Hippocampal formation (tissue), 2 donors: ENCODE data around the gene ARHGAP24.

Source experiments
- DNase-seq, 2 donors: peaks; one replicate each; lab custom pipeline; 2025; lab: John Stamatoyannopoulos, UW

Gene ARHGAP24

DNA sequence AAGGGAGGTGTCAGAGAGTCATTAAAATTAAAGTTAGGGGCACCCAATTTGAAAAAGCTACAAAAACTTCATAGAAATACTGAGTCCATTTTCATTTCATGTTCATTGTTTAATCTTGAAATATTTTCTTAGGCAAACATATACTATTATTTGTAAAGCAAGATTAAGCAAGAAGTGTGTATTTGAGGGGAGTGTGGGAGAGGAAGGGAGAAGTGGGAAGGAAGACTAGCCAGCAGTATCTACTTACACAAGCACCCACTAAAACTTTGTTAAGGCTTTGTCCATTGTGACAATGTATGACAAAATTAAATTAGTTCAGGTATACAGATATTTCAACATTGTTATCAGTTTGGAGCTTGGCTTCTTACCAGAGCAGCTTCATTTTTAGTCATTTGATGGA lies 222.9 kb downstream of the ARHGAP24 start:
- DNase-seq, result no peak

DNA sequence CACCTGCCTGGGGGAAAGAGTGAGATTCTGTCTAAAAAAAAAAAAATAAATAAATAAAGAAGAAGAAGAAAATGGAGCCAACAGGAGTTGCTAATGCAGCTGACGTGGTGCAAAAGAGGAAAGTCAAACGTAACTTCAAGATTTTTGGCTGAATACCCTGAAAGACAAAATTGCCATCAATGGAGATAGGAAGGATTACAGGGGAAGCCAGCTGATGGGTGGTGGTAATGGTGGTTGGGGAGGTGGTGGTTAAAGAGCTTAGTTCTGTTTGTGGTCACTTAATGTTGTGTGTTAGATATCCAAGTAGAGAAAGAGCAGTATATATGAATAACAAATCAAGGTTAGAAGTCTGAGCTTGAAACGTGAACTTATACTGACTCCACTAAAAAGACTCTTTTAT lies 225.4 kb downstream of the ARHGAP24 start:
- DNase-seq, result no peak

DNA sequence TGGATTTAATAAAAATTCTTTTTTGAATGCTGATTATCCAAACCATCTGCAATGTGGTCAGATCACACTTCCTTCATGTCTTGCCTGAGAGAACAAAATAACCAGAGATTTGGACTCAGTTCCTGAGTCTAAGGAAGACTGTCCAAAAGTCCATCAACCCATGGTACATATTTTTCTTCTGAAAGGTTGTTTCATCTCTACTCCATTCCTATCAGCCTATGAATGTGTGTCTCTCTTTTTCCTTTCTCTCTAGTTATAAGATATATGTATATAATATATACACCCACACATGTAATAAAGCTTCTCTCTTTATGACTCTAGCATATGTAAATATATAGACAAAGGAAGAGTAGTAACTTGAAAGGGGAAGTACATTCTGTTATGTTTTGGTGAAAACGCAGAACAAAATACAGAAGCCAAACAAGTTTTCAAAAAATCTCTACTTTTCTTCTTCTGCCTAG lies 226.9 kb downstream of the ARHGAP24 start:
- DNase-seq, result no peak

DNA sequence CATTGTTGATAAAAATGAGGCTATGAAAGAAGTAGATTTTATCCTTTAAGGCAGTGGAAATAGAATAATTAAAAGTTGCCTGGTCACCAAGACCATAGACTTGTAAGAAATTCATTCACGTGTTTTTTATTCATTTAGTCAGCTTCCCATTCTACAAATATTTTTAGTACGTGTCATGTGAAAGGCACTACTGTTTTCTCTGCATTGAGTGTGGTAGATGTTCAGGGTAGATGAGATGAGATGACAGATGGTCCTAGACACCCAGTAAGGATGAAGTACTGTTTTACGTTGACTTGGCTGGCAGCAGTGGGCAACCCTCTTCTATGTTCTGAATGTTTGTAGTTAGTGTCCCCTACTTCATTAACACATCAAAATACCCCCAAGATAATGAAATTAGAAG lies 228.1 kb downstream of the ARHGAP24 start:
- no peak for DNase-seq

DNA sequence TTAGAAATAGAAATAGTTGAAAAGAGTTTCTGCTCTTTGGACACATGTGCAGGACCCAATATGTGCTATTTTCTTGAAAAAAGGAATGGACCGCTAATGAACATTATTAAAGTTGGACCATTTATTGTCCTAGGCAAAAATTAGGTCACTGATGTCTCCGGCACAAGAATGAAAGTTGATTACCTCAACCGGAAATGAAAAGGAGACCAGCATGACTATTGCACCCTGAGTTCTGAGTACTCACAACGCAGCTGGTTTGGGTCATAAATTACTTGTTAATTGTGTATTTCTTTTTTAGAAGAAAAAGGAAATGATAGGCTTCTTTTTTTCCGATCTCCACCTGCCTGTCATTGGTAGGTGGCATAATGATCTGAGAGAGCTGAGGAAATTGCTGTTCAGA lies 232.7 kb downstream of the ARHGAP24 start:
- DNase-seq, result no peak

DNA sequence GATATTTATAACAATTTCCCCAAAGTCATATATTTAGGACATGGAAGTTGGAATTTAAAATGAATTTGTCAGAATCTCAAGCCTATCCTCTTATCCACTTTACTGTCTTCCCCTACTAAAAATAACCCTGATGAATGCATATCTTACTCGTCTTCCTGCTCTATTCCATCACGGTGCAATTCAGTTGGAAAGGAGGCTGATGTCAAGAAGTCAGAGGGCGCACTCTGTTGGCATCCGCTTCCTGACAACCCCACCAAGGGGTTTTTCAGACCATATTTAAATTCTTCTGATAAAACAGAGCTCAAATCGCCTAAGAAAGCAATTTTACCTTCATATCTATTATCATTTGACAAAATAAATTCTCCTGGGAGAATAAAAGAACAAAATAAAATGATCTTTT lies 233.5 kb downstream of the ARHGAP24 start:
- DNase-seq, result no peak

DNA sequence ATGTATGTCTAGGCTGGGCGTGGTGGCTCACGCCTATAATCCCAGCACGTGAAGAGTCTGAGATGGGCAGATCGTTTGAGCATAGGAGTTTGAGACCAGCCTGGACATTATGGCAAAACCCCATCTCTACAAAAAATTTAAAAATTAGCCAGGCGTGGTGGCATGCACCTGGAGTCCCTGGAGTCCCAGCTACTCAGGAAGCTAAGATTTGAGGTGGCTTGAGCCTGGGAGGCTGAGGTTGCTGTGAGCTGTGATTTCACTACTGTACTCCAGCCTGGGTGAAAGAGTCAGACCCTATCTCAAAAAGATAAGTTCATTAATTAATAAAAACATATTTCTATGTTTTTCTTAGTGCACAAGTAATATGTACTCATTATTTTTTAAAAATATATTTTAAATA lies 238.1 kb downstream of the ARHGAP24 start:
- no peak for DNase-seq

DNA sequence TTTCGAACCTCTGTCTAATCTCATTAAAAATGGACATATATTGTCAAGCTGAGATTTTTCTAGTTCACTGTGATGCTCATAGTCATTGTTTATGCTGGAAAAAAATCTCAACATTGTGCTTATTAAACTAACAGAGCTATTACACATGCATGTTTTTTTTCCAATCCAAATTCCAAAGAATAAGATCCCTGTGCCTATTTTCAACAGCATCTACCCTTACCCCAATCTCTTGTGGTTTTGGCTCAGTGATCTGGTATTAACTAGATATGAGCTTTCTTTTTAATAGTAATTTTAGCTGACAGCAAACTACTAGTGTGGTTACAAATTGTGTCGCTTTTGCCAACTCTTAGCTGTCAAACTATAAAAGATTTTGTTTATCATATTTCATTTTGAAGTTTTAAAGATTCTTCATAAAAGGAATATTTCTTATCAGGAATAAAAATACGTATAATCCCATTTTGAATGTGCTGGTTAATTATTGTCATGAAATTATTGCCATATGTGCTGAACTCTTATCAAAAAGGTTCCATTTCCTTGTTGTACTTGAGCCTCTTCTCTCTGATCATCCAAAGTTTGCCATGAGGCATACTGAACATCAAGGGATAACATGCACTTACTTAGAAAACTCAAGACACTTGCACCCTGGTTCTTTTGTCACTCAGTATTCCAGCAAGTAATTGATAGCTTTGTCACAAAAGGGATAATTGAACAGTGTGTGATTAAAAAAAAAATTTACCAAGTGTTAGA lies 241.2 kb downstream of the ARHGAP24 start:
- no peak for DNase-seq

DNA sequence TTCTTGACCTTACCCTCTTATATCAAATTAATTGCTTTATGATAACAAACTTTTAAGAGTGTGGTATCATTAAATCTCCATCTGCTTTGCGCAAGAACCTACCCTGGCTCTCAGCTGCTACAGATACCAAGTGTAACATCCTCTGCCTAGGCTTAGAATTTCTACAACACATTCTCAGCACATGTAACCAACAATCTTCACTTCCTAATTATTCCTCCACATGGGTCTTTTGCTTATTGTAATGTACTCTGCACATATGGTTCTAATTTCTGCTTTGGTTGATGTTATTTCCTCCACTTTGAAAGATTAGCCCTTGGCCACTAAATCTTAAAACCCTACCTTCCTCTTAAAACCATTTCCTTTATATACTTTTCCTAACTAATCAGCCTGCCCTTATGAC lies 242.4 kb downstream of the ARHGAP24 start:
- DNase-seq, result no peak

DNA sequence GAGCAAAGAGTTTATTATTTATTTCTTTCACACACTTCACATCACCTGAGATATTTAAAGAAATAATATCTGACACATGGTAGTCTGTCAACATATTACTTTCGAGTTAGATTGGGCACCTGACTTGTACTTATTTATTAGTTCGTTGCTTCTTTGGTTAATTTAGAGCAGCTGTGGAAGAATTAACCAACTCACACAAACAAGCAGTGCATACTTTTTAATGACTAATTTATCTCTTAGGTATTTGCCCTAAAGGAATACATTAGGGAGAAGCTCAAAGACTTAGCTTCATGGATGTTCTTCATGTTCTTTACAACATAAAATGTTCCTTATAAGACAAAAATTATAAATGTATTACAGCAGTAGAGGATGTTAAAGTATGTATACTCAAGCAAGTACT lies 242.9 kb downstream of the ARHGAP24 start:
- no peak for DNase-seq

DNA sequence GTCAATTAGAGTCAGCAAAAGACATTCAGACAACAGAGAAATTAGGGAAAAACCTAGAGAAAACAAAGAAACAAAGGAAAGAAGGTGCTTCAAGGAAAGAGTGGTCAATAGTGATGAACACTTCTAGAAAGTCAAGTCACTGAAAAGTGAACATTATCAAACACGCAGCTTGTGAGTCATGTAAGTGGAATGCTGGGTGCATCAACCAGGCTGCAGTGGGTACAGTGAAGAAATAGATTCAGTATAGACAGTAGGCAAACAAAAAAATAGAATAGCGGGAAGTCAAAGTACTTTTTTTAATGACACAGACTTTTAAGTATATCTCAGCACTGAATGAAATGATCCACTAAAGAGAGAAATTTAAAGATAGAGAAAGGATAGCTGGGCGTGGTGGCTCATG lies 245.8 kb downstream of the ARHGAP24 start:
- no peak for DNase-seq

DNA sequence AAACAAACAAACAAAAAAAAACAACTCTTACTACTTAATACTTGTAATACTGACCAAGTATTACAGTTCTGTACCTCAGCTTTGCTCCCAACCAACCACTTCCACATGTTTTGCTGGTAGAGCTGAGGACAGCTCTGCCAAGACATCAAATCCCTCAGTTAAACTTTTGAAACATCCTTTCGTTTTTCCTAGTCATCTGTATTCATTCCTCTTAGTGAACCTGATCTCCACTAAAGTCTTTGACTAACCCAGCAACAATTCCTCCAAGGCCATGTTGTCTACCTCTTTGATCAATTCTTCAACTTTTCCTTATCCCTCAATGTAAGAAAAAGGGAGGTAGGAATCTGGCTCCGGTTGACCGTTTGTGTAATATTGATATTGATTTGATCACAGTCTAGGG lies 247.5 kb downstream of the ARHGAP24 start:
- no peak for DNase-seq

DNA sequence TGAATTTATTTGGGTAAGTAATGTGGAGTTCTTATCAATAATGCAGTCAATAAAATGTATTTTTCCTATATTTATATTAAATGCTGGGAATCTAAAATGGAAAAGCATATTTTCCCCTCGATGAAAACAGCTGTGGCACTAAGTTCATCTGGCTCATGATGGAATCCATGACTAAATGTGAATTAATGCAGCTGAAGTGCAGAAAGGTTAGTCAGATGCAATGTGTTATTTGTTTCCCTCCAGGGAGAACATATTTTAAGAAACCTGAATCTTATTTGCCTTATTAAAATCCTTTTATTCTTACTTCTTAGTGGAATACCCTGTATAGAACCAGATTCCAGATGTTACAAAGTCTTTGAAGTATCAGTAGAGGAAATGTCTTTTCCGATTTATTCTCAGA lies 247.9 kb downstream of the ARHGAP24 start:
- no peak for DNase-seq

DNA sequence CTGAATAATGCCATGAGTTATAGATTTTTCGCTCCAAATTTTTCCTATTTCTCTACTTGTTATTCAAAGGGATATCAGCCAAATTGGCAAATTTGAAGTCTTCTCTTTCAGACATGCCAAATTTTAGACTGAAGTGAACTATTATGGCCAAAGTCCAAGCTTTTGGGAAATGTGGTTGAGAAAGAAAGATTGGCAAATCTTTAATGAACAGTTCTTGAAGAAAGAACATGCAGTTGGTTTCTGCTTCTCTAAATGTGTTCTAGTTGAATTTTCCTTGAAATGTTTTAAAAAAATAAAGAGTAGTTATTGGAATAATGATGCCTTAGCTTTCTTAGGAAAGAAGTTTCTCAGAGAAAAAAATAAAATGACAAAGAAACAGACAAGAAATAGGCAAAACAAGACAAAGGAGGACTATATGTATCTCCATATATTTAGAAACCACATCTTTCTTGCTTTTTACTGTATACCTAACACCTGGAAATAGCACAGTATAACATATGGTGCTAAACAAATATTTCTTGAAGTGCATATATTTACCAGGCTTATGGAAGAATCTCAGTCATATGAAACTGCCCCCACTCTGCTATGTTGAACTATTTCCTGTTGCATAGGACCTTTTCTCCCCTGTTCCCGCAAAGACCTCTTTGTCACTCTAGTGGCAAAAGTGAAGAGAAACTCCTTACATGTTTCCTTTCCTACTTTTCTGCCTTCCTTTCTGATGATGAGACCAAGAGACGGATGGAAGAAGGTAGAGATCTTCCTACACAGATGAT lies 250.0 kb downstream of the ARHGAP24 start:
- DNase-seq, result no peak

DNA sequence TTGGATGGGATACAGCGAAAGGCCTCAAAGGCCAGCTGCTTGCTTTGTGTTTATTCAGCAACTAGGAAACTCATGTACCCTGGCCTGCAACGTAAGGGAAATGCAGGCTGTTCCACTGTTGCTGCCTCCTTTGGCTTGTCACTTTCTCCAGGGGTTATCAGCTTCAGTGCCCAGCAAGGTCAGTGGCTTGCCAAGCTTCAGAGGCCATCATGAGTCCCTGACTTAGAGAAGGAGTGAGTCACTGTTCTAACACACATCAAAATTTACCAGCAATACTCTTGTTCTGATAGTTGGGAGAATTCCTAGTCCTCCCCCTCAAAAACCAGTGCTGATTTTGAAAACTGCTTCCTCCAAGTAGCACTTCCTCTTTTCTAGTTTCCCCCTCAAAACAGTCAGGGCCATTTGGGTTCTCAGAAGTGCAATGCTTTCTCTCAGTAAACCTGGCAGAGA lies 250.8 kb downstream of the ARHGAP24 start:
- peak in 1 of 2 donors; percentile 58 for DNase-seq

DNA sequence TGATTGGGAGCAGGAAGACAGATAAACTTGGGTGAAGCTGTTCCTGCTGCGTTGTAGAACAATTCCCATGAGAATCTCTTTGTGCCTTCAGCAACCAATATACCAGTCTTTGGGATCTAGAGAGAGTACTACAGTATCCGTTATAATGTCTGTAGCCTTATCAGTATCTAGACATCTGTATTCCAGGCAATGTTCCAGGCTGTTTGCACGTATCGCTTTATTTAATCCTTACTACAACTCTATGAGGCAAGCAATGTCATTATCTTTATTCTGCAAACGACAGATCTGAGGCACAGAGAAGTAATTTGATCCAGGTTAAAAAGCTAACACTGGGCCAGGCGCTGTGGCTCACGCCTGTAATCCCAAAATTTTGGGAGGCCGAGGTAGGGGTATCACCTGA lies 251.6 kb downstream of the ARHGAP24 start:
- DNase-seq, result no peak

DNA sequence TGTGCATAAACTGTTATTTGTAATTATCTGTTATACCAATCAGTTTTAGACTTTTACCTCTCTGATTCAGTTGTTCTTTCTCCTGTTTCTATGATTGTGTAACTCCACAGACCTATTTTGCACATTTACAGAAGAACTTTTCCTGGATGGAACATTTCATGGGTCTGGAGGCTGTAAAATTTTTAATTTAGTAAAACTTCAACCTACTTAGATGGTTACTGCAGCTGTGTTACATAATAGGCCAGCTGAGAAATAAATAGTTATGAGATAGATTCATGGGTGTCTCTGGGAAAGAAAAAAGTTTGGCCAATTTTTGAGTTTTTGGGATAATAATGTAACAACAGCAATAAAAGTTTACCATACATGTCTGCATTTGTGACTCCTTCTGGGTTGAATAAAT lies 253.5 kb downstream of the ARHGAP24 start:
- no peak for DNase-seq

DNA sequence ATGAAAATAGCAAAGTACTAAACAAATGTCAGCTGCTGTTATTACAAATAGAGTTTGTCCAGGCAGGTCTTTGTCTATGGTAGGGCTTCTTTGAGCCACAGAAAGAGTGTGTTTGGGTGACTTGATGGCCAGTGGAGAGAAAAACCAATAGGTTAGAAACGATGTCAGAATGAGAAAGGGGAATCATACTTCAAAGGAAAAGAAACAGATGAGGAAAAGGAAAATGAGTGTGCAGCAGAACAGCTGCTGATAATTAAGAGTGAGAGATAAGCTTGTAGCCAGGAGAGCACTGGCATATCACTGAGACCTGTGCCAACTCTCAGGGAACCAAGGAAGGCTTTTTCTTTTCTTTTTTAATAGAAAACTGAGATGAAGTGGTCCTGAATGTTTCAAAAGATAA lies 257.2 kb downstream of the ARHGAP24 start:
- no peak for DNase-seq

DNA sequence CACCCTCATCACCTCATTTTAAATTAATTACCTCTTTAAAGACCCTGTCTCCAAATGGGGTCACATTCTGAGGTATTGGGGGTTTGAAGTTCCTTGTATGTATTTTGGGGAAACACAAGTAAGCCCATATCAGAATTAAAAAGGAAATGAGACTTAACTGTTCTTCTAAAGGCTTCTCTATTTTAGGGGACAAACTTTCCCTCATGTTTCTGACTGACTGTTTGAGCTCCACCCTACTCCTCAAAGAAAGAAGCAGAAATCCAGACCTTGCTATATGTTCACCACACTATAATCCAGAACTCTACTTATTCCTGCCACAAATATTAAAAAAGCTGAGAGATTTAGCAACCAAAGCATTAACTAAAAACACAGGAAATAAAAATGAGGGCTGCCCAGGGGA lies 258.8 kb downstream of the ARHGAP24 start:
- DNase-seq, result no peak

DNA sequence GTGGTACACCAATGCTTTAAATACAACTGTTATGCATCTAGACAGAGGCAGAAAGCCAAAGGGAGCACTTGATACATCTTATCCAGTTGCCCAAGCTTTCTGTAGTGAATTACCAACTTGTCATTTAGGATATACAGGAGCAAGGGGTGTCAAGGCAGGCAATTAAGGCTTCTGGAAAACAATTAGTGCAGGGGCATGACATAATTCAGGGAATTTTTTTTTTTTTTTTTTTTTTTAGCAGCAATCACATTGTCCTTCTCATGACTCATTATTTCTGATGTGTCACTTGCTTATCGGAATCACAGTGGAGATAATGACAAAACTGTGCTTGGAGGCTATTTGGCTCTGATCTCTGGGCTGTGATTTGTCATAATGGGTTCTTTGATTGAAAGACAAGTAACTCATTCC lies 259.5 kb downstream of the ARHGAP24 start:
- DNase-seq, result peak in 1 of 2 donors; percentile 49

DNA sequence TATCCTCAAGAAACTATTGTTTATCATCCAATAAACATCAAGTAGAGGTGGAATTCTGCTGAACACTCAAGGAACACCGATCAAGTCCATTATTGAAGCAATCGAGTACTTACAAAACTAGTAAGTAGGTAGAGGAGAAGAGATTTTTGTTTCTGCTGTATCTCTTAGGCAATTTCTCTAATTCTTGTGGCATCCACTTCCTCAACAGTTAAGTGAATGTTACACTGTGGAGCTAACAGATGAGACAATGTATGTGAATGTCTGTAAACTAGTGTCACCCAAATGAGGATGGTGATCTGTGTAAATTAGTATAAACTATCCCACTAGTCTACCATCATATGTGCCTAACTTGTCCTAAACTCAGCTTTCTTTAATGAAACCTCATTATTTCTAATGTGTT lies 261.6 kb downstream of the ARHGAP24 start:
- no peak for DNase-seq

DNA sequence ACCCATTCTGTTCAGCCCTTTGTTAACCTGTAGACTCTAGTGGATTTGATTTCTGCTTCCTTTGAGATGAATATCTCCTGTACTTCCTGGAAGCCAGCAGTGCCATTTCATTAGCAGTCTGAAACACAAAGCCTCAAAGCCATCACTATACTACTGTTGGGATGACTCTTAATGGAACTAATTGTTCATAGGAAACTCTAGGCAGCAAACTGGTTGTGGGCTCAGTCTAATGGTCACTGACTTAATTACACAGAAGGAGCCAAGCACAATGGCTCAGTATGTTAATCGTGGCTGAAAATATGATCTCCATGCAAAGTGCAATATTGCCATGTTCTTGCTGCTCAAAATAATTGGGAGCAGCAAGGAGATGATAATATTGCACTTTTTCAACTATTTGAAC lies 262.3 kb downstream of the ARHGAP24 start:
- DNase-seq, result peak in 1 of 2 donors; percentile 61

DNA sequence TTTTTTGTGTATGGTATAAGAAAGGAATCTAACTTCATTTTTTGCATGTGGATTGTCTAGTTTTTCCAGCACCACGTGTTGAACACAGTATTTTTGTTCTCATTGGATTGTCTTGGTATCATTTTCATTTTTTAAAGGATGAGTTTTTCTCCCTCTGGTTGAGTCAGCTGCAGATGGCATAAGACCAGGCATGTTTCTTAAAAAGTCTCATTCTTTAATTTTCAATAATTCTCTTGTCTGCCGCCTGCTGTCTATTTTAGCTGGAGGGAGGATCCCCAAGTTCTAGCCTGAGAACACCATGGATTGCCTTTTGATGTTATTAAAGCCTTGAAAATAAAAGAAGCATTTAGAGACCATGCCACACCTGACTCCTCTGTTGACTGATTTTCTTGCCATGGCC lies 263.8 kb downstream of the ARHGAP24 start:
- DNase-seq, result no peak
